HepG2 (cell line): ENCODE measurements around the gene ALDH3B2. TPM values are rescaled to one million over a fixed set of nuclear protein-coding genes. Genes with fewer than 3 reads are reported as not detected.

ENCODE experiments used
- CEBPB ChIP-seq: IDR thresholded peaks from 2 replicates; pipeline ENCODE4 v1.6.1; 2011; ENCODE audit warnings: low read depth, low read length, improper control_type of control experiment, borderline replicate concordance
- CTCF ChIP-seq: sonication (generic); formaldehyde crosslinking; IDR thresholded peaks from 2 replicates; pipeline ENCODE4 v1.5.0; 2020; ENCODE audit warnings: mild to moderate bottlenecking, missing genetic modification reagents, moderate library complexity
- ERF ChIP-seq: IDR thresholded peaks from 2 replicates; pipeline ENCODE4 v1.6.1; 2018; ENCODE audit warnings: missing biosample characterization, missing genetic modification reagents
- HNRNPLL ChIP-seq: fragments of 200-400 bp; formaldehyde crosslinking; IDR thresholded peaks from 2 replicates; pipeline ENCODE4 v1.6.1; 2017; ENCODE audit warnings: mild to moderate bottlenecking, low read depth, low read length; ENCODE audit not compliant: poor library complexity, severe bottlenecking
- HOXA9 ChIP-seq: sonication (generic); formaldehyde crosslinking; IDR thresholded peaks from 2 replicates; pipeline ENCODE4 v1.8.1; 2022; ENCODE audit warnings: missing genetic modification reagents, mild to moderate bottlenecking, moderate library complexity, borderline replicate concordance
- MAFK ChIP-seq, 2 experiments: IDR thresholded peaks in 1 of 2; conservative IDR thresholded peaks in 1 of 2; 2 replicates each; pipeline ENCODE4 v1.6.1; 2011; ENCODE audit warnings: improper control_type of control experiment in 2 of 2, low read length in 2 of 2
- REL ChIP-seq: sonication (generic); formaldehyde crosslinking; conservative IDR thresholded peaks from 2 replicates; pipeline ENCODE4 v1.8.0; 2022; ENCODE audit warnings: mild to moderate bottlenecking, missing genetic modification reagents, moderate library complexity
- SIN3A ChIP-seq: IDR thresholded peaks from 2 replicates; pipeline ENCODE4 v1.6.1; 2011; ENCODE audit warnings: low read depth, mild to moderate bottlenecking, control low read depth, low read length, borderline replicate concordance
- SNAPC4 ChIP-seq: sonication (generic); formaldehyde crosslinking; IDR thresholded peaks from 2 replicates; pipeline ENCODE4 v1.4.0; 2020; ENCODE audit warnings: mild to moderate bottlenecking, missing genetic modification reagents
- TARDBP ChIP-seq: sonication (generic); formaldehyde crosslinking; IDR thresholded peaks from 2 replicates; pipeline ENCODE4 v1.8.0; 2022; ENCODE audit warnings: mild to moderate bottlenecking, missing genetic modification reagents
- TCF7 ChIP-seq: sonication (generic); IDR thresholded peaks from 2 replicates; pipeline ENCODE4 v1.6.1; 2016; ENCODE audit warnings: antibody characterized with exemption, low read depth
- TOE1 ChIP-seq: sonication (generic); formaldehyde crosslinking; IDR thresholded peaks from 2 replicates; pipeline ENCODE4 v1.4.0; 2020; ENCODE audit warnings: mild to moderate bottlenecking, missing genetic modification reagents
- ZBTB8A ChIP-seq: sonication (generic); formaldehyde crosslinking; IDR thresholded peaks from 2 replicates; pipeline ENCODE4 v1.4.0; 2020; ENCODE audit warnings: mild to moderate bottlenecking, low read depth, missing genetic modification reagents, borderline replicate concordance
- ZKSCAN8 ChIP-seq: IDR thresholded peaks from 2 replicates; pipeline ENCODE4 v1.6.1; 2016; ENCODE audit warnings: borderline replicate concordance, missing genetic modification reagents, missing compliant biosample characterization
- ZNF484 ChIP-seq: sonication (generic); formaldehyde crosslinking; IDR thresholded peaks from 2 replicates; pipeline ENCODE4 v1.5.1; 2020; ENCODE audit warnings: mild to moderate bottlenecking, low read depth, missing genetic modification reagents, borderline replicate concordance
- ZNF512 ChIP-seq: sonication (generic); formaldehyde crosslinking; IDR thresholded peaks from 2 replicates; pipeline ENCODE4 v1.4.0; 2020; ENCODE audit warnings: mild to moderate bottlenecking, missing genetic modification reagents
- ZNF570 ChIP-seq: sonication (generic); formaldehyde crosslinking; IDR thresholded peaks from 2 replicates; pipeline ENCODE4 v1.4.0; 2020; ENCODE audit warnings: mild to moderate bottlenecking, missing genetic modification reagents, borderline replicate concordance
- ZNF678 ChIP-seq: sonication (generic); formaldehyde crosslinking; IDR thresholded peaks from 2 replicates; pipeline ENCODE4 v1.4.0; 2020; ENCODE audit warnings: mild to moderate bottlenecking, missing genetic modification reagents
- ZNF710 ChIP-seq: sonication (generic); formaldehyde crosslinking; IDR thresholded peaks from 2 replicates; pipeline ENCODE4 v1.5.0; 2020; ENCODE audit warnings: mild to moderate bottlenecking, missing genetic modification reagents, borderline replicate concordance
- ZSCAN12 ChIP-seq: sonication (generic); formaldehyde crosslinking; IDR thresholded peaks from 2 replicates; pipeline ENCODE4 v1.9.0; 2021; ENCODE audit warnings: mild to moderate bottlenecking, missing genetic modification reagents
- polyA plus RNA-seq, 8 experiments: library from polyadenylated mRNA; depleted of rRNA in 3 of 8; stranded (reverse) in 7 of 8; unstranded in 1 of 8; fragments of >200 nt; fragmentation: Illumina TruSeq in 4 of 8; extraction: Trizol in 4 of 8; gene quantifications; 2 replicates each; pipeline versions ENCODE4 v1.2.1 to v1.2.3, GENCODE V29; 2011 to 2016; ENCODE audit warnings: low read depth in 4 of 8, missing spikeins in 1 of 8, mixed read lengths in 1 of 8; ENCODE audit not compliant: insufficient read depth in 1 of 8
- total RNA-seq, 5 experiments: library from RNA; depleted of rRNA; stranded (reverse); fragments of >200 nt; fragmentation: Illumina TruSeq; extraction: Trizol; gene quantifications; 2 replicates each; pipeline ENCODE4 v1.2.3, GENCODE V29; 2016; ENCODE audit warnings: low read depth in 1 of 5

The ALDH3B2 gene
- total and polyA plus RNA-seq, 2 of the 13 experiments (the other 11 are each of a cell fraction or from before 2014, with no cell fraction given) = not detected

- no peak for TF ChIP-seq ZNF512
- TF ChIP-seq HOXA9 = no peak
- TF ChIP-seq ZNF710 = no peak
- TF ChIP-seq MAFK (conservative IDR thresholded peaks at IDR 0.05 in 1 of 2, IDR thresholded peaks at IDR 0.05 in 1 of 2; ENCODE audit: low read length in 2 of 2) = no peak
- TF ChIP-seq TOE1 (CRISPR knock-in tag) = no peak
- TF ChIP-seq SNAPC4 (CRISPR knock-in tag) = no peak
- no peak for TF ChIP-seq ZSCAN12 (CRISPR knock-in tag)
- peak; percentile 80 for TF ChIP-seq CTCF
- no peak for TF ChIP-seq TARDBP (CRISPR knock-in tag)
- no peak for TF ChIP-seq SIN3A
- no peak for TF ChIP-seq ZNF484 (CRISPR knock-in tag)
- TF ChIP-seq ZNF570 (CRISPR knock-in tag) = no peak
- TF ChIP-seq CEBPB = peak; percentile 76; the same call in 1 of the 2 replicates
- no peak for TF ChIP-seq ZBTB8A
- no peak for TF ChIP-seq TCF7
- no peak for TF ChIP-seq HNRNPLL
- TF ChIP-seq REL = no peak
- TF ChIP-seq ZKSCAN8 (CRISPR knock-in tag) = no peak
- TF ChIP-seq ERF = no peak
- no peak for TF ChIP-seq ZNF678 (CRISPR knock-in tag)
These were observed 30.4 kb downstream of the ALDH3B2 start (continued) for GRCh38 chr11:67644042-67644441.
